ENCODE measurements around the gene ATXN10.
A peak's percentile ranks its signal among the peaks of the same experiment; 100 is the strongest.
"Not testable (repeated sequence)": the region's sequence is repeated elsewhere in the genome, so short reads cannot be mapped to it uniquely, and the experiment has no call there.

ATXN10 gene

DNA sequence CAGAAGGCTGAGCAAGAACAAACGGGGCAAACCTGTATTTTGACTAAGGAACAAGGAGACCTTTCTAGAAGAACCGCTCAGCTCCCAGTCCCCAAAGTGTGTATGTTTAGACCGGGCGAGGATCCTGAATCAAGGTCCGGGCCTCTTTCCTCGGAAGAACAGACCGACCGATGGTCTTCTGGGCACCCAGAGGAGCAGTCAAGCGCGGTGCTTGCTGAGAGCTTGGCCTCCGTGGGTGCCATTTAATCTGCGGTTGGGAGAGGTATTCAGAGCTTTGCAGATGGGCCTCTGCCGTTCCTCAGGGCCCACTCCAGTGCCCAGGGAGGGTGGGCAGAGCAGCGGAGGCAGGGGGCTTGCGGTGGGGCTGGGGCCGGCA, 26.5 kb upstream of the ATXN10 start:
- DNase-seq: no peak

DNA sequence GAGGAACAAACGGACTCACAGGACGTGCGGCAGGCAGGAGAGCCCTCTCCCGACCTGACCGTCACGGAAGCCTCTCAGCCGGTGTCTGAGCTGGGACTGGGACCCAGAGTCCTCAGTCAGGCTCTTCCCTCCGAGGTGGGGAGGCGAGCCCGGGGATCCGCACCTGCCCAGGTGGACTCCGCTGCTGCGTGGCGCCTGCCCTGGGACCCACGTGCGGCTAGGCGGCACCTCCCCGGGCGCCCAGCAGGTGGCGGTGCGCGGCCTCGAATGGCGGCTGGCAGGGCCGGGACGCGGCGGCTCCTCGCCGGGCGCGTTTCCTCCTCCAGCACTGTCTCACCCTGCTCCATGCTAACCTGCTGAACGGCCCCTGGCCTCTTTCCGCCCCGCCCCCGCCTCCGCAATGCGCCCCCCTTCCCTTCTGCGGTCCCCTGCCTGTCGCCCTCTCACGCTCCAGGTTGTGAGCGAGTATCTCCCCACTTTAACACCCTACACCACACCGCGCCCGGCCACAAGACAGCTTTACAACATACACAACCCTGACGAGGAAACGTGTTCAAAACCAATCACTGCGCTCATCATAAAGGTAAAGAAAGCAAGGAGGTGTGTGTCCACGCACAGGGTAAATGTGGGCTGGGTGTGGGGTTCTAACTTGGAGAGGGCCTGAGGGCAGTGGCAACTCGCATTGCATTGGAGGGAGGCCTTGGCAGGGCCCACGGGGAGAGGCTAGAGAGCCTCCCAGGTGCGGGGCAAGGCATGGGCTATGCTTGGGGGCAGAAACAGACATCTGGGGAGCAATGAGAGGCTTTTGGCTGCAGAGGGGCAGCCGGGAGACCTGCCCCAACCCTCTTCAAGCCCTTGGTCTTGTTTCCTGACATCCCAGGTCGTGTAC, 25.9 kb upstream of the ATXN10 start:
- peak; percentile 65 for DNase-seq

GRCh38 chr22:45647532-45648225, 24.0 kb upstream of the ATXN10 start:
- no peak for DNase-seq

- no peak for DNase-seq
Observed at GRCh38 chr22:45648301-45649117, 23.1 kb upstream of the ATXN10 start.

- no peak for DNase-seq
Observed at GRCh38 chr22:45649809-45650208, 21.8 kb upstream of the ATXN10 start.

- DNase-seq: no peak
Observed at GRCh38 chr22:45650721-45651120, 20.9 kb upstream of the ATXN10 start.

GRCh38 chr22:45651931-45652528, 19.6 kb upstream of the ATXN10 start:
- no peak for DNase-seq

- DNase-seq: no peak
Observed at GRCh38 chr22:45656577-45656976, 15.1 kb upstream of the ATXN10 start.

GRCh38 chr22:45657701-45658100, 13.9 kb upstream of the ATXN10 start:
- no peak for DNase-seq

DNA sequence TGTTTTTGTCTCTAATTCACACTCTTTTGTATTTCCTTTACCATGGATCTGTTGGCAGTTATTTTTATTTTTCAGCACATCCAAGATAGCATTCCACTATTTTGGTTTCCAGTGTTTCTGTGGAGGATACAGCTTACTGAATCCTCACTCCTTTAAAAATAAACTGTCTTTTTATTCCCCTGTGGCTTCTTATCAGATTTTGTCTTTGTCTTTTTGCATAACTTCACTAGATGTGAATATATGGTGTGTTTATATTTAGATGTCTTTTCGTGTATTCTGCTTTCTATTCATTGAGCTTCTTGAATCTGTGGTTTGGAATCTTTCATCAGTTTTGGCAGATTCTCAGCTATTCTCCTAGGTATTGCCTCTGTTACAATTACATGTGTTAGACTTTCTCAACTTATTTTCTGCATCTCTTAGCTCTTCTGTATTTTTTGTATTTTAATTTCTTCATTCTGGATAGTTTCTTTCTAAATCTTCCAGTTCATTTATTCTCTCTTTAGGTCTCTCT, 7.4 kb upstream of the ATXN10 start:
- DNase-seq: no peak

GRCh38 chr22:45667486-45667885, 4.1 kb upstream of the ATXN10 start:
- DNase-seq: no peak

- DNase-seq: not testable (repeated sequence)
Observed at GRCh38 chr22:45670363-45670762, 1.3 kb upstream of the ATXN10 start.

GRCh38 chr22:45670981-45671782, 452 bp upstream of the ATXN10 start:
- no peak for DNase-seq

DNA sequence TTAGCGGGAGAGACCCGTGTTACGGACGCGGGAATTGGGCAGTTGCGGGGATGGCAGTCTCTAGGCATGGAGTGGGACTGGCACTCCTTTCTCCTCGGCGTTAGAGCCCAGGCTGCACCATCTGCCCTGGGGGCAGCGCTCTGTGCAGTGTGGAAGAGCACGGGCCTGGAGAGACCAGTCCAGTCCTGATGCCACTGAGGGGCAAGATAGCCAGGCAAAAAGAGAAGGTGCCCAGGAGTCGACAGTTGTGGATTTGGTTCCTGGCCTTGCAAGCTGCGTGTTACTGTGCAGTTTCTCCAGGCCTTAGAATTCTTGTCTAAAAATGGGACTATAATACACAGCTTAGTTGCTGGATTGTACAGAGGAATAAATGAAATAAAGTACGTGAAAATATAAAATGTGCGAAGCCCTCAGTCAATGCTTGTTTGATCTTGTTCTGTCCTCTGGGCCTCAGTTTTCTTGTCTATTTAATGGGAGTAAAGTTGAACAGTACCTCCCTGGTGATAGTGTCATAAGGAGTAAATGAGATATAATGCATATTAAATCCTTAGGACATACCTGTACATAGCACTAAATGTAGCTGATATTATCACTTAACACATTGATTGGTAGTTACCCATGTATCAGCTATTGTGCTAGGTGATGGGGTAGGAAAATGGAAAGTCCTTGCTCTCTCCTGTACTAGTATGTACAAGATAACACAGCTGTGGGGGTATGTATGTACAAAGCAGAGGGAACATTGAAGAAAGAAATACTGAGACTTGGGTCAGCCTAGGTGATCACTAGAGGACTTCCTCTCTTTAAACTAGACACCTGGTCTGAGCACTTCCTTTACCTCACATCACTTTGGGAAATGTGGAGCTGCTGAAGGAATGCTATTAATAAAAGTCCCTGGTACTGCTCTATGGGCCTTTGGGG, 1.2 kb downstream of the ATXN10 start:
- DNase-seq: no peak

DNA sequence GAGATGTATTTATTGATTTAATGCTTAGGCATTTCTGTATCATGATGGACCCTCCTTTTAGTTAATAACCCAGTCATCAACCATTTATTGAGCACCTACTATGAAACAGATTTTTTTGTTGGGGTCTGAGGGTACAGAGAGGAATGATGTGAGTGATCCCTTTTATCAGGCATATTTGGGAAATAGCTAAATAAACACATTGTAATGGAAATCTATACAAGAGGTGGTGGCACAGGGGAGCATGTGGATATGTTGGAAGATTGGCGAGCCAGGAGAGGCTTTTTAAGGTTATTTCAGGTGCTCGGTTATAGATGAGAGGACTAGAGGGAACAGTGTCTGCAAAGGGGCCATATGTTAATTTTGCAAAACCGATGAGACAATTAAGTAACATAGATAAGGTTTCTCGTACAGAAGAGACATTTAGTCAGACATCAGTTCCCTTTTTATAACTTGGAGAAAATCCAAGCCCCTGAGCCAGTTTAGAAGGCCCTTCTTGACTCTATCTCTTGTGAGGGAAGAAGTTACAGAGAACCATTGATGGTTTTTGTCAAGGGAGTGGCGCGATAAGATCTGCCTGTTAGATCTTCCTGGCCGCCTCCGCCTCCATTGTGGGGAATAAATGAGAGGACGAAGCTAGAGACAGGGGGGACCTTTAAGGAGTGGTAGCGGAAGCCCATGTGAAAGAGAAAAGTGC, 2.0 kb downstream of the ATXN10 start:
- no peak for DNase-seq

DNA sequence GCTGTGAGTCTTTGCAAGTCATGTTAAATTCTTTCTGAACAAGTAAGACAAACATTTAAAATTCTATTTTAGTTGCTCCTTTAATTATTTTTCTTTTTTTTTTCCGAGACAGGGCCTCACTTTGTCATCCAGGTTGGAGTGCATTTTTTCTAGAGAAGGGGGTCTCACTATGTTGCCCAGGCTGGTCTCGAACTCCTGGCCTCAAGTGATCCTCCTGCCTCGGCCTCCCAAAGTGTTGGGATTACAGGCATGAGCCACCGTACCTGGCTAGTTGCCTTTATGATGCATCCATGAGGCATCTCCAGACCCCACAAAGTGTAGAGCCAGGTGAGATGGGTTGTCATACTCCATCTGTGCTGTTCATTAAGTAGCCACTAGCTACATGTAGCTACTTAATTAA, 4.4 kb downstream of the ATXN10 start:
- no peak for DNase-seq

GRCh38 chr22:45677063-45677462, 5.4 kb downstream of the ATXN10 start:
- DNase-seq: no peak

GRCh38 chr22:45678961-45679912, 7.6 kb downstream of the ATXN10 start:
- DNase-seq: no peak

Measured in CD4-positive, alpha-beta T cell treated with Interferon gamma for 1 hour (primary cell).